Measurements from ENCODE around the gene UGT1A3.

Gene UGT1A3

GRCh38 chr2:233690444-233690843 is 38.4 kb upstream of the UGT1A3 start:
- no peak for DNase-seq

GRCh38 chr2:233691443-233692433 is 37.1 kb upstream of the UGT1A3 start:
- Histone ChIP-seq H3K4me2 (ENCODE audit: low read depth, low read length) (no peak overlapping the region), H3K27me3 (replicated peaks; ENCODE audit: insufficient read depth, low read length) (no peaks in the 10 kb centered on the region), H3K9me2 (replicated peaks; ENCODE audit: insufficient read depth, low read length) (no peaks in the 10 kb centered on the region), H3K4me3 (ENCODE audit: low read length) (no peak overlapping the region), H3K9me3 (replicated peaks; ENCODE audit: insufficient read depth, low read length) (no peaks in the 10 kb centered on the region), H3K36me3 (replicated peaks; ENCODE audit: insufficient read depth, low read length) (no peaks in the 10 kb centered on the region), H4K20me1 (ENCODE audit: insufficient read depth, low read length) (no peaks in the 10 kb centered on the region), H3F3A (ENCODE audit: insufficient read depth, low read length) (no peaks in the 10 kb centered on the region), H2AFZ (ENCODE audit: low read length) (no peak overlapping the region), H3K27ac (ENCODE audit: low read length) (no peak overlapping the region), H3K9ac (ENCODE audit: low read length) (no peak overlapping the region), H3K4me1 (ENCODE audit: low read length) (no peaks in the 10 kb centered on the region), H3K79me2 (ENCODE audit: low read length) (no peaks in the 10 kb centered on the region)
- TF ChIP-seq EZH2phosphoT487 (IDR thresholded peaks at IDR 0.05; ENCODE audit: low read length) (no peak), EZH2 (optimal IDR thresholded peaks at IDR 0.05; ENCODE audit: low read depth, low read length) (no peak)
- TF ChIP-seq, protein P1, sequence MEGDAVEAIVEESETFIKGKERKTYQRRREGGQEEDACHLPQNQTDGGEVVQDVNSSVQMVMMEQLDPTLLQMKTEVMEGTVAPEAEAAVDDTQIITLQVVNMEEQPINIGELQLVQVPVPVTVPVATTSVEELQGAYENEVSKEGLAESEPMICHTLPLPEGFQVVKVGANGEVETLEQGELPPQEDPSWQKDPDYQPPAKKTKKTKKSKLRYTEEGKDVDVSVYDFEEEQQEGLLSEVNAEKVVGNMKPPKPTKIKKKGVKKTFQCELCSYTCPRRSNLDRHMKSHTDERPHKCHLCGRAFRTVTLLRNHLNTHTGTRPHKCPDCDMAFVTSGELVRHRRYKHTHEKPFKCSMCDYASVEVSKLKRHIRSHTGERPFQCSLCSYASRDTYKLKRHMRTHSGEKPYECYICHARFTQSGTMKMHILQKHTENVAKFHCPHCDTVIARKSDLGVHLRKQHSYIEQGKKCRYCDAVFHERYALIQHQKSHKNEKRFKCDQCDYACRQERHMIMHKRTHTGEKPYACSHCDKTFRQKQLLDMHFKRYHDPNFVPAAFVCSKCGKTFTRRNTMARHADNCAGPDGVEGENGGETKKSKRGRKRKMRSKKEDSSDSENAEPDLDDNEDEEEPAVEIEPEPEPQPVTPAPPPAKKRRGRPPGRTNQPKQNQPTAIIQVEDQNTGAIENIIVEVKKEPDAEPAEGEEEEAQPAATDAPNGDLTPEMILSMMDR (IDR thresholded peaks at IDR 0.05; ENCODE audit: low read length) = no peak
- no peak for DNase-seq

More at GRCh38 chr2:233690444-233690843, 38.4 kb upstream of the UGT1A3 start:
- TF ChIP-seq EZH2 (optimal IDR thresholded peaks at IDR 0.05; ENCODE audit: low read depth, low read length) = no peak
- TF ChIP-seq, protein P1 (IDR thresholded peaks at IDR 0.05; ENCODE audit: low read length) = no peak
- TF ChIP-seq EZH2phosphoT487 (IDR thresholded peaks at IDR 0.05; ENCODE audit: low read length) = no peak
- no peaks in the 10 kb centered on the region for H4K20me1 ChIP-seq (ENCODE audit: insufficient read depth, low read length)
- no peaks in the 10 kb centered on the region for H3K36me3 ChIP-seq (replicated peaks; ENCODE audit: insufficient read depth, low read length)
- no peaks in the 10 kb centered on the region for H3F3A ChIP-seq (ENCODE audit: insufficient read depth, low read length)
- no peak overlapping the region for H3K9ac ChIP-seq (ENCODE audit: low read length)
- H3K27ac ChIP-seq (ENCODE audit: low read length) = no peak overlapping the region
- H3K4me3 ChIP-seq (ENCODE audit: low read length) = no peak overlapping the region
- H3K4me2 ChIP-seq (ENCODE audit: low read depth, low read length) = no peak overlapping the region
- no peaks in the 10 kb centered on the region for H3K79me2 ChIP-seq (ENCODE audit: low read length)
- H2AFZ ChIP-seq (ENCODE audit: low read length) = no peak overlapping the region
- H3K9me3 ChIP-seq (replicated peaks; ENCODE audit: insufficient read depth, low read length) = no peaks in the 10 kb centered on the region
- no peaks in the 10 kb centered on the region for H3K27me3 ChIP-seq (replicated peaks; ENCODE audit: insufficient read depth, low read length)
- no peaks in the 10 kb centered on the region for H3K9me2 ChIP-seq (replicated peaks; ENCODE audit: insufficient read depth, low read length)
- H3K4me1 ChIP-seq (ENCODE audit: low read length) = no peaks in the 10 kb centered on the region

DNA sequence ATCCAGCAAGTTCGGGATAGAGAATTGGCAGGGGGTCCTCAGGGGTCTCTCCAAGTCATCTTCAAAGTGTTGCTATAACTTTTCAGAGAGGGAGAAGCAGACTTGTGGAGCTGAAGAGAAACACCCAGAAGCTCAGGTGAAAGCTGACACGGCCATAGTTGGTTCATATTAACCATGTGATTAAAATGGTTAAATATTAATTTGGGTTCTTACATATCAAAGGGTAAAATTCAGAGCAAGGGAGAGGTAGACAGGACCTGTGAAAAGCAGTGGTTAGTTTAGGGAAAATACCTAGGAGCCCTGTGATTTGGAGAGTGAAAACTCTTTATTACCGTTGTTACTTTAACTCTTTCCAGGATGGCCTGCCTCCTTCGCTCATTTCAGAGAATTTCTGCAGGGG is 36.2 kb upstream of the UGT1A3 start, which contains the start of gene UGT1A6:
Gene UGT1A6 (plus strand): TSS at position 243 of the 400 bp plus-strand sequence. CDS start 115 bp downstream, at position 358.
- no peaks in the 10 kb centered on the region for H3K27me3 ChIP-seq (replicated peaks; ENCODE audit: insufficient read depth, low read length)
- H3K4me3 ChIP-seq (ENCODE audit: low read length) = no peak within 1 kb of the TSS
- no peak within 1 kb of the TSS for H3K27ac ChIP-seq (ENCODE audit: low read length)
- no peaks in the 10 kb centered on the region for H3K36me3 ChIP-seq (replicated peaks; ENCODE audit: insufficient read depth, low read length)
- H3K4me1 ChIP-seq (ENCODE audit: low read length) = no peaks in the 10 kb centered on the region
- no peak for DNase-seq
- no peaks in the 10 kb centered on the region for H3K79me2 ChIP-seq (ENCODE audit: low read length)
- no peak within 1 kb of the TSS for H3K9ac ChIP-seq (ENCODE audit: low read length)
- no peak within 1 kb of the TSS for H2AFZ ChIP-seq (ENCODE audit: low read length)
- no peaks in the 10 kb centered on the region for H3F3A ChIP-seq (ENCODE audit: insufficient read depth, low read length)
- no peaks in the 10 kb centered on the region for H4K20me1 ChIP-seq (ENCODE audit: insufficient read depth, low read length)
- H3K9me2 ChIP-seq (replicated peaks; ENCODE audit: insufficient read depth, low read length) = no peaks in the 10 kb centered on the region
- no peak within 1 kb of the TSS for H3K4me2 ChIP-seq (ENCODE audit: low read depth, low read length)
- TF ChIP-seq, protein P1 (IDR thresholded peaks at IDR 0.05; ENCODE audit: low read length) = no peak
- TF ChIP-seq EZH2 (optimal IDR thresholded peaks at IDR 0.05; ENCODE audit: low read depth, low read length) (no peak), EZH2phosphoT487 (IDR thresholded peaks at IDR 0.05; ENCODE audit: low read length) (no peak)
- H3K9me3 ChIP-seq (replicated peaks; ENCODE audit: insufficient read depth, low read length) = no peaks in the 10 kb centered on the region

Data from MM.1S (cell line).